ENCODE measurements around the gene CACNB2. TPM values are rescaled to one million over a fixed set of nuclear protein-coding genes. Genes with fewer than 3 reads are reported as not detected.

CACNB2 gene
- total RNA-seq, 1 donor from 2014 or later: not detected

- Mint-ChIP-seq H3K4me3 (no peak overlapping the region), H3K27me3 (no peaks in the 10 kb centered on the region), H3K27ac (no peak overlapping the region), H3K9me3 (peaks cover 6% of the 10 kb centered on the region), H3K36me3 (ENCODE audit: low read depth) (no peaks in the 10 kb centered on the region), H3K4me1 (no peaks in the 10 kb centered on the region)
- intact Hi-C loops (cut with micrococcal nuclease): no loop called here
- ChIA-PET CTCF (no interaction called here), POLR2A (no interaction called here)
- ATAC-seq (ENCODE audit: low read depth) (no peak), DNase-seq (no peak)
- no peak for TF ChIP-seq CTCF (IDR thresholded peaks at IDR 0.05)
These were observed 382.8 kb downstream of the CACNB2 start for GRCh38 chr10:18523025-18523424.

- Mint-ChIP-seq H3K9me3 (peaks cover 6% of the 10 kb centered on the region), H3K27me3 (no peaks in the 10 kb centered on the region), H3K4me3 (no peak overlapping the region), H3K27ac (no peak overlapping the region), H3K36me3 (ENCODE audit: low read depth) (no peaks in the 10 kb centered on the region), H3K4me1 (no peaks in the 10 kb centered on the region)
- no peak for DNase-seq
- CTCF ChIA-PET: no interaction called here
- no peak for ATAC-seq (ENCODE audit: low read depth)
- POLR2A ChIA-PET: no interaction called here
- intact Hi-C loops (cut with micrococcal nuclease): no loop called here
- no peak for TF ChIP-seq CTCF (IDR thresholded peaks at IDR 0.05)
These were observed 383.6 kb downstream of the CACNB2 start for GRCh38 chr10:18523858-18524257.

DNA sequence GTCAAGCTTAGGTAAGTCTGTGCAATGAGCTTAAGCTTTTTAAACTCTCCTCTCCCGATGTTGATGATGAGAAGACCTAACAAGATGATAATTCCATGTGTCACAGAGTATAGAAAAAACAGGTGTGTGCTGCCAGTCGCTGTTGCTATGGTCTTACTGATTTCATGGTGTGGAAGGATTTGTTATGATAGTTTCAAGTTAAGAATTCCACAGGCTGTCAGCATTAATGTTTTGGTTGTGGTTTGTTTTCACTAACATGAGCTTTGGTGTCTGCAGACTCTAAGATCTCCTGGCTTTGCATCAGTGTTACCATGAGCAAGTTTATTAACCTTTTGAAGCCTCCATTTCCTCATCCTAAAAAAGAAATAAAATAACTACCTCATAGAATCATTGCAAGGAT is 387.5 kb downstream of the CACNB2 start:
- Mint-ChIP-seq H3K4me3 (no peak overlapping the region), H3K4me1 (no peaks in the 10 kb centered on the region), H3K36me3 (ENCODE audit: low read depth) (peaks cover 13% of the 10 kb centered on the region), H3K9me3 (peaks cover 7% of the 10 kb centered on the region), H3K27me3 (no peaks in the 10 kb centered on the region), H3K27ac (no peak overlapping the region)
- no peak for TF ChIP-seq CTCF (IDR thresholded peaks at IDR 0.05)
- no peak for DNase-seq
- no peak for ATAC-seq (ENCODE audit: low read depth)
- ChIA-PET CTCF (no interaction called here), POLR2A (no interaction called here)
- intact Hi-C loops (cut with micrococcal nuclease): no loop called here

GRCh38 chr10:18528292-18528691 is 388.1 kb downstream of the CACNB2 start:
- intact Hi-C loops (cut with micrococcal nuclease): no loop called here
- Mint-ChIP-seq H3K27ac (no peak overlapping the region), H3K27me3 (no peaks in the 10 kb centered on the region), H3K36me3 (ENCODE audit: low read depth) (peaks cover 16% of the 10 kb centered on the region), H3K4me1 (no peaks in the 10 kb centered on the region), H3K4me3 (no peak overlapping the region), H3K9me3 (peaks cover 7% of the 10 kb centered on the region)
- CTCF ChIA-PET: no interaction called here
- ATAC-seq (ENCODE audit: low read depth): no peak
- TF ChIP-seq CTCF (IDR thresholded peaks at IDR 0.05): no peak
- POLR2A ChIA-PET: no interaction called here
- DNase-seq: no peak

- Mint-ChIP-seq H3K4me1 (no peaks in the 10 kb centered on the region), H3K27ac (no peak overlapping the region), H3K9me3 (peaks cover 7% of the 10 kb centered on the region), H3K36me3 (ENCODE audit: low read depth) (peaks cover 37% of the 10 kb centered on the region), H3K4me3 (no peak overlapping the region), H3K27me3 (no peaks in the 10 kb centered on the region)
- ATAC-seq (ENCODE audit: low read depth): no peak
- intact Hi-C loops (cut with micrococcal nuclease): no loop called here
- no peak for DNase-seq
- ChIA-PET POLR2A (no interaction called here), CTCF (no interaction called here)
- no peak for TF ChIP-seq CTCF (IDR thresholded peaks at IDR 0.05)
These were observed 392.8 kb downstream of the CACNB2 start for GRCh38 chr10:18532881-18533535.
